HL-60 (cell line): ENCODE results near the gene KRTAP2-2.
"Not testable (repeated sequence)": the region's sequence is repeated elsewhere in the genome, so short reads cannot be mapped to it uniquely, and the experiment has no call there.

Experiments used
- DNase-seq, 2 experiments: peaks; one replicate each; pipeline ENCODE4 v3.0.0-alpha.2; 2010 to 2020; ENCODE audit warnings: low read depth in 1 of 2, low spot score in 1 of 2
- H3K27ac ChIP-seq: fragments of 250-450 bp; sonication (Bioruptor Pico); replicated peaks from 2 replicates; pipeline ENCODE4 v1.5.1; 2020; ENCODE audit warnings: mild to moderate bottlenecking, moderate library complexity
- H3K27me3 ChIP-seq: fragments of 250-450 bp; sonication (Bioruptor Pico); 2 replicates; pipeline ENCODE4 v1.5.1; 2021; ENCODE audit warnings: mild to moderate bottlenecking, moderate library complexity; ENCODE audit not compliant: insufficient read depth, poor library complexity, severe bottlenecking
- H3K4me3 ChIP-seq: replicated peaks from 2 replicates; pipeline ENCODE4 v1.5.1; 2011; ENCODE audit warnings: mild to moderate bottlenecking, control low read depth, low read length; ENCODE audit not compliant: insufficient read depth
- GABPA ChIP-seq: IDR thresholded peaks from 2 replicates; pipeline ENCODE4 v1.6.1; 2012; ENCODE audit warnings: low read depth
- POLR2AphosphoS5 ChIP-seq: IDR thresholded peaks from 2 replicates; pipeline ENCODE4 v1.6.1; 2012; ENCODE audit warnings: low read depth
- SPI1 ChIP-seq: IDR thresholded peaks from 2 replicates; pipeline ENCODE4 v1.6.1; 2012; ENCODE audit warnings: low read depth, mild to moderate bottlenecking, borderline replicate concordance
- TF ChIP-seq, protein P1 (sequence below): IDR thresholded peaks from one replicate; pipeline ENCODE4 v1.5.1; 2011; ENCODE audit warnings: low read length, control low read depth, inconsistent platforms; ENCODE audit not compliant: insufficient read depth
- TF ChIP-seq, protein P2 (sequence below): IDR thresholded peaks from 2 replicates; pipeline ENCODE4 v1.6.1; 2012; ENCODE audit warnings: low read depth; ENCODE audit not compliant: insufficient replicate concordance

Gene KRTAP2-2

DNA sequence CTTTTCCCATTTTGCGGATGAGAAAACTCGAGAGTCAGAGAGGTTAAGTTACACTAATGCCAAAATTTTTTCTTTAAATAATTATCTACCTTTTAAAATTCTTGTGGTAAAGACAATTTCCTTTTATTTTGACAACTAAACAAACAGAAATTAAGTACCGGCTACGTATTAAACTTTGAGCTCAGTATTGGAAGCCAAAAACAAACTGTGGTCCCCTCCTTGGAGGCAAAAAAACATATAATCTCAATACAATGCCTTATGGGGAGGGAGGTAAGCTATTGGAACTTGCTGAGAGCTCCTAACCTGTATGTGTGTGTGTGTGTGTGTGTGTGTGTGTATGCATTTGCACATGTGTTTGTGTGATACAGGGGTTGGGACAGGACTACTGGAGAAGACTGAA, 8.4 kb upstream of the KRTAP2-2 start:
- no peak for DNase-seq
- Histone ChIP-seq H3K27ac (no peak overlapping the region), H3K4me3 (no peak overlapping the region), H3K27me3 (peaks cover 4% of the 10 kb centered on the region)
- TF ChIP-seq POLR2AphosphoS5 (no peak), GABPA (no peak), SPI1 (no peak)
- TF ChIP-seq, protein P1, sequence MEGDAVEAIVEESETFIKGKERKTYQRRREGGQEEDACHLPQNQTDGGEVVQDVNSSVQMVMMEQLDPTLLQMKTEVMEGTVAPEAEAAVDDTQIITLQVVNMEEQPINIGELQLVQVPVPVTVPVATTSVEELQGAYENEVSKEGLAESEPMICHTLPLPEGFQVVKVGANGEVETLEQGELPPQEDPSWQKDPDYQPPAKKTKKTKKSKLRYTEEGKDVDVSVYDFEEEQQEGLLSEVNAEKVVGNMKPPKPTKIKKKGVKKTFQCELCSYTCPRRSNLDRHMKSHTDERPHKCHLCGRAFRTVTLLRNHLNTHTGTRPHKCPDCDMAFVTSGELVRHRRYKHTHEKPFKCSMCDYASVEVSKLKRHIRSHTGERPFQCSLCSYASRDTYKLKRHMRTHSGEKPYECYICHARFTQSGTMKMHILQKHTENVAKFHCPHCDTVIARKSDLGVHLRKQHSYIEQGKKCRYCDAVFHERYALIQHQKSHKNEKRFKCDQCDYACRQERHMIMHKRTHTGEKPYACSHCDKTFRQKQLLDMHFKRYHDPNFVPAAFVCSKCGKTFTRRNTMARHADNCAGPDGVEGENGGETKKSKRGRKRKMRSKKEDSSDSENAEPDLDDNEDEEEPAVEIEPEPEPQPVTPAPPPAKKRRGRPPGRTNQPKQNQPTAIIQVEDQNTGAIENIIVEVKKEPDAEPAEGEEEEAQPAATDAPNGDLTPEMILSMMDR, result no peak
- TF ChIP-seq, protein P2, sequence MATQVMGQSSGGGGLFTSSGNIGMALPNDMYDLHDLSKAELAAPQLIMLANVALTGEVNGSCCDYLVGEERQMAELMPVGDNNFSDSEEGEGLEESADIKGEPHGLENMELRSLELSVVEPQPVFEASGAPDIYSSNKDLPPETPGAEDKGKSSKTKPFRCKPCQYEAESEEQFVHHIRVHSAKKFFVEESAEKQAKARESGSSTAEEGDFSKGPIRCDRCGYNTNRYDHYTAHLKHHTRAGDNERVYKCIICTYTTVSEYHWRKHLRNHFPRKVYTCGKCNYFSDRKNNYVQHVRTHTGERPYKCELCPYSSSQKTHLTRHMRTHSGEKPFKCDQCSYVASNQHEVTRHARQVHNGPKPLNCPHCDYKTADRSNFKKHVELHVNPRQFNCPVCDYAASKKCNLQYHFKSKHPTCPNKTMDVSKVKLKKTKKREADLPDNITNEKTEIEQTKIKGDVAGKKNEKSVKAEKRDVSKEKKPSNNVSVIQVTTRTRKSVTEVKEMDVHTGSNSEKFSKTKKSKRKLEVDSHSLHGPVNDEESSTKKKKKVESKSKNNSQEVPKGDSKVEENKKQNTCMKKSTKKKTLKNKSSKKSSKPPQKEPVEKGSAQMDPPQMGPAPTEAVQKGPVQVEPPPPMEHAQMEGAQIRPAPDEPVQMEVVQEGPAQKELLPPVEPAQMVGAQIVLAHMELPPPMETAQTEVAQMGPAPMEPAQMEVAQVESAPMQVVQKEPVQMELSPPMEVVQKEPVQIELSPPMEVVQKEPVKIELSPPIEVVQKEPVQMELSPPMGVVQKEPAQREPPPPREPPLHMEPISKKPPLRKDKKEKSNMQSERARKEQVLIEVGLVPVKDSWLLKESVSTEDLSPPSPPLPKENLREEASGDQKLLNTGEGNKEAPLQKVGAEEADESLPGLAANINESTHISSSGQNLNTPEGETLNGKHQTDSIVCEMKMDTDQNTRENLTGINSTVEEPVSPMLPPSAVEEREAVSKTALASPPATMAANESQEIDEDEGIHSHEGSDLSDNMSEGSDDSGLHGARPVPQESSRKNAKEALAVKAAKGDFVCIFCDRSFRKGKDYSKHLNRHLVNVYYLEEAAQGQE, result no peak

DNA sequence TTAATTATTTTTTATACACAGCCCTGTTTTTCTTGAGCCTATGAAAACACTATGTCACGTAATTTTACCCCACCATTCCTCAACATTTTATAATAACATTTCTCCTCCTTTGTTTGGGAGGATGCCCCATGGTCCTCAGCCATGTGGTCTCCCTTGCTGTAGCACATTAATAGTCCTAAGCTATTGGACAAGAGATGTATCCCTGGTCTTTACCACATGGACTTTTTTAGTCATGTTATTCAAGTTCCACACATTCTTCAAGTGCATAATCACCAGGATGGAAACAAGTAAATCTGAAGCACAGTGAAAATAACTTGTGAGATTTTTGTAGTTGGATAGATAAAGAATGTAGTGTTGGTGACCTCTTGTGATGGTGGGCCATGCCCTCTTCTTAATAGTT, 6.9 kb upstream of the KRTAP2-2 start:
- TF ChIP-seq, protein P2, result no peak
- TF ChIP-seq GABPA, result no peak
- TF ChIP-seq, protein P1, result no peak
- no peak for TF ChIP-seq SPI1
- TF ChIP-seq POLR2AphosphoS5, result no peak
- no peak overlapping the region for H3K27ac ChIP-seq
- peaks cover 4% of the 10 kb centered on the region for H3K27me3 ChIP-seq
- DNase-seq, result no peak
- H3K4me3 ChIP-seq, result no peak overlapping the region

DNA sequence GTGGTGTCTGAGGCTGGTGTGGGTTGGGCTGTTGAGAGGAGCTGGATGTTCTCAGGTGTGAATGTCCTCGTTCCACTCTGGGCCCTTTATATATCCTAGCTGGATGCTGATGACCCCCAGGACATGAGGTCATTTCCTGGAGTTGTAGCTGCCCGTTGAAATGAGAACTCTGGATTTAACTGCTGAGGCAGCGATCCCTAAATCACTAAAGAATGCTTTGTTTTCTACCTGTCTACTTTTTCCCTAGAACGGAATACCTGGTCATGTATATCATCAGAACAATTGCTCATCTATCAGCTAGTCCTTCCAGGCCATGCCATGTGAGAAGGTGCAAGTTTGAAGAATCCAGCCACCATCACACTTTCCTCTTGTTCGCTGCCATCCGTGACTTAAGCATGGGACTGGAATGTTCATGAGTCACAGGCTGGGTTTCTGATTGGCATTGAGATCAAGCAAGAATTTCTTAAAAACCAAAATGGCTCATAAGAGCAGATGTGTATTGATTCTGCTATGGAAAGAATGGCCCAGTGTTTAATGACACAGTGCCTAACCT, 5.1 kb upstream of the KRTAP2-2 start, which contains the start of gene KRTAP2-3:
Gene KRTAP2-3, minus strand, starts transcription at position 63 of the 553 bp plus-strand sequence. CDS start 64 bp downstream, outside the sequence.
- TF ChIP-seq, protein P2, result no peak
- Histone ChIP-seq H3K27me3 (peaks cover 4% of the 10 kb centered on the region), H3K27ac (no peak within 1 kb of the TSS), H3K4me3 (no peak within 1 kb of the TSS)
- DNase-seq, result no peak

DNA sequence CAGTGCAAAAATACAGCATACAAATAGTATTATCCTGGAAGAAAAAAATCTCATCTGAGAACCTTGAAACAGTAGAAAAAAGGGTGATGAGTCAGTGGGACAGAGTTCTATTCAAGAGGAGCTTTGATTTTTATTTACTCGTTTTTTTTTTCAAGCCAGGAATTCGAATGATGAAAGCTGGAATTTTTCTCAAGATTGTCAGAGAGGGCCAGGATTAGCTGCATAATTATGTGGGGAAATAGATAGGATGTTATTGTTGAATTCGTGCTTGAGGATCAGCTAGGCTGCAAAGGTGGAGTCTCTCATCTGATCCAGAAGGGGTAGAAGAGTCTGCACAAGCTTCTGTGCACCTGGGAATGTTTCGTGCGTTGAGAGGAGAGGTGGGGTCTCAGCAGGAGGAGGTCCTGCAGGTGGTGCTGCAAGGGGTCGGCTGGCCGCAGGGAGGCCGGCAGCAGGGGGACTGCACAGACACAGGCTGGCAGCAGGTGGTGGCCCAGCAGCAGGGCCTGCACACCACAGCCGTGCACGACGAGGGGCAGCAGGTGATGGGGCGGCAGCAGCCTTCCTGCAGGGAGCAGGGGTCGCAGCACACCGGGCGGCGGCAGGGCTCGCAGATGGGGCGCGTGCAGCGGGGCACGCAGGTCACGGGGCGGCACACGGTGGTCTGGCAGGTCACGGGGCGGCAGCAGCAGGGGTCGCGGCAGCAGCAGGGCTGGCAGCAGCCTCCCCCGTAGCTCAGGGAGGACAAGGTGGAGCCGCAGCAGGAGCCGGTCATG, 4.4 kb upstream of the KRTAP2-2 start:
- not testable (repeated sequence) for H3K27me3 ChIP-seq, H3K27ac ChIP-seq, DNase-seq, H3K4me3 ChIP-seq
